Thymus (tissue), 11 donors: ENCODE results near the gene NPW. TPM values are rescaled to one million over a fixed set of nuclear protein-coding genes. Genes with fewer than 3 reads are reported as not detected.
"Not testable (repeated sequence)": the region's sequence is repeated elsewhere in the genome, so short reads cannot be mapped to it uniquely, and the experiment has no call there.

ENCODE experiments used
- DNase-seq, 9 donors: peaks; one replicate each; pipeline ENCODE4 v3.0.0-alpha.2; 2013; ENCODE audit warnings: low spot score in 9 of 9, low read depth in 6 of 9, missing footprints in 1 of 9
- H3K27ac ChIP-seq, 2 donors: one replicate each; pipeline ENCODE4 v1.5.1; 2013; ENCODE audit warnings: control low read depth in 1 of 2, low read depth in 1 of 2, low read length in 1 of 2, mild to moderate bottlenecking in 1 of 2, moderate library complexity in 1 of 2
- H3K27me3 ChIP-seq, 2 donors: one replicate each; pipeline ENCODE4 v1.5.1; 2013; ENCODE audit warnings: low read length in 1 of 2; ENCODE audit not compliant: control insufficient read depth in 2 of 2, insufficient read depth in 1 of 2
- H3K36me3 ChIP-seq, 2 donors: one replicate each; pipeline ENCODE4 v1.5.1; 2013; ENCODE audit warnings: low read length in 1 of 2, mild to moderate bottlenecking in 1 of 2, moderate library complexity in 1 of 2; ENCODE audit not compliant: control insufficient read depth in 2 of 2, insufficient read depth in 2 of 2
- H3K4me1 ChIP-seq, 2 donors: one replicate each; pipeline ENCODE4 v1.5.1; 2013; ENCODE audit warnings: low read length in 2 of 2; ENCODE audit not compliant: control insufficient read depth in 2 of 2, insufficient read depth in 2 of 2
- H3K4me3 ChIP-seq, 2 donors: one replicate each; pipeline ENCODE4 v1.5.1; 2013; ENCODE audit warnings: low read length in 2 of 2, control low read depth in 1 of 2, mild to moderate bottlenecking in 1 of 2
- H3K9me3 ChIP-seq, 2 donors: one replicate each; pipeline ENCODE4 v1.5.1; 2013; ENCODE audit warnings: low read length in 1 of 2, mild to moderate bottlenecking in 1 of 2; ENCODE audit not compliant: control insufficient read depth in 2 of 2, insufficient read depth in 1 of 2
- WGBS: extraction: QIAGEN DNeasy Blood & Tissue Kit; methylation state at CpG from one replicate; pipeline ENCODE4 v1.1.7; 2013; 5-methylcytosine and 5-hydroxymethylcytosine counted together
- polyA plus RNA-seq: library from polyadenylated mRNA; stranded (reverse); fragments of 200-250 nt; gene quantifications from one replicate; pipeline ENCODE4 v1.2.3, GENCODE V29; 2013
- total RNA-seq: library from RNA; stranded (reverse); fragments of 120-200 nt; gene quantifications from one replicate; pipeline ENCODE4 v1.2.4, GENCODE V29; 2013
- donor health status: healthy.

NPW gene
- total and polyA plus RNA-seq, 2 donors, result 0.66 to 1.2 TPM

DNA sequence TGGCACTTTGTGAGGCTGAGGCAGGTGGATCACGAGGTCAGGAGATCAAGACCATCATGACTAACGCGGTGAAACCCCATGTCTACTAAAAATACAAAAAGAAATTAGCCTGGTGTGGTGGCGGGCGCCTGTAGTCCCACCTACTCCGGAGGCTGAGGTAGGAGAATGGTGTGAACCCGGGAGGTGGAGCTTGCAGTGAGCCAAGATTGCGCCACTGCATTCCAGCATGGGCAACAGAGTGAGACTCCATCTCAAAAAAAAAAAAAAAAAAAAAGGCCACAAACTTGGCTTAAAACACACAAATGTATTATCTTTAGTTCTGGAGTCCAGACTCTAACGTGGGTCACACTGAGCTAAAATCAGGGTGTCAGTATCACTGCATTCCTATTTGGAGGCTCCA lies 7.9 kb upstream of the NPW start:
- peaks cover 25 to 28% of the 10 kb centered on the region in 2 donors for H3K4me1 ChIP-seq
- not testable (repeated sequence) for H3K4me3 ChIP-seq
- 90% methylated on average over 9 of the region's 9 CpGs for WGBS

GRCh38 chr16:2013527-2013926 lies 6.1 kb upstream of the NPW start:
- H3K9me3 ChIP-seq, result peaks cover 0 to 8% of the 10 kb centered on the region in 2 donors
- H3K4me3 ChIP-seq, result no peak overlapping the region
- 95% methylated on average over 15 of the region's 15 CpGs for WGBS
- DNase-seq, result no peak
- peaks cover 7 to 13% of the 10 kb centered on the region in 2 donors for H3K4me1 ChIP-seq
- no peak overlapping the region for H3K27ac ChIP-seq
- no peaks in the 10 kb centered on the region for H3K36me3 ChIP-seq
- H3K27me3 ChIP-seq, result peaks cover 7 to 18% of the 10 kb centered on the region in 2 donors

More for the DNA sequence above, 7.9 kb upstream of the NPW start:
- not testable (repeated sequence) for H3K36me3 ChIP-seq, DNase-seq, H3K9me3 ChIP-seq, H3K27me3 ChIP-seq, H3K27ac ChIP-seq

DNA sequence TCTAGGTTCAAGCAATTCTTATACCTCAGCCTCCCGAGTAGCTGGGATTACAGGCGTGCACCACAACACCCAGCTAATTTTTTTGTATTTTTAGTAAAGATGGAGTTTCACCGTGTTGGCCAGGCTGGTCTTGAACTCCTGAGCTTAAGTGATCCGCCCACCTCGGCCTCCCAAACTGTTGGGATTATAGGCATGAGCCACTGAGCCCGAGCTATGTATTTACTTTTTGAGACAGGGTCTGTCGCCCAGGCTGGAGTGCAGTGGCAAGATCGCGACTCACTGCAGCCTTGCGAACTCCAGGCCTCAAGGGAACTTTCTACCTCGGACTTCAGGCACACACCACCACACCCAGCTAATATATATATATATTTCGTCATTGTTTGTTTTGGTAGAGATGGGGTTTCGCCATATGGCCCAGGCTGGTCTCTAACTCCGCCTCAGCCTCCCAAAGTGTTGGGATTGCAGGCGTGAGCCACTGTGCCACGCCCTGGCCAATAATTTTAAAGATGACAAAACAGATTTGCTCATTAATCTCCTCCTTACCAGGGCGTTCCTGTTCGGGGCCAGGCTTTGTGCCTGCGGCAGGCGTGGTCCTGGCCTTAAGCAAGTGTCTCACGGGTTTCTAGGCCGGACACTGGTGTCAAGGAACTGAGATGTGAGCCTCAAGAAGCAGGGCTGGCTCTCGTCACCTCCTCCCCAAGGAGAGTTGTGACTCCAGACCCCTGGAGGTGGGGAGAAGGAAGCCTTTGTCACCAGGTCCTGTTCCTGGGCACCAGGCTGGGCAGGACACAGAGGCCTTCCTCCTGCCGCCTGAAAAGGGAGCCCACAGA lies 4.3 kb upstream of the NPW start:
- peaks cover 0 to 8% of the 10 kb centered on the region in 2 donors for H3K9me3 ChIP-seq
- no peaks in the 10 kb centered on the region for H3K36me3 ChIP-seq
- no peak overlapping the region for H3K27ac ChIP-seq
- no peak for DNase-seq
- H3K4me3 ChIP-seq, result no peak overlapping the region
- WGBS, result 96% methylated on average over 24 of the region's 24 CpGs
- H3K4me1 ChIP-seq, result peaks cover 2 to 14% of the 10 kb centered on the region in 2 donors
- peaks cover 23 to 37% of the 10 kb centered on the region in 2 donors for H3K27me3 ChIP-seq

- Histone ChIP-seq H3K9me3 (peaks cover 0 to 8% of the 10 kb centered on the region in 2 donors), H3K36me3 (no peaks in the 10 kb centered on the region), H3K27me3 (peaks cover 28 to 42% of the 10 kb centered on the region in 2 donors), H3K4me1 (peaks cover 0 to 12% of the 10 kb centered on the region in 2 donors), H3K27ac (no peak overlapping the region), H3K4me3 (no peak overlapping the region)
- no peak for DNase-seq
- 96% methylated on average over 7 of the region's 7 CpGs for WGBS
These were observed 3.7 kb upstream of the NPW start for GRCh38 chr16:2015947-2016208.

DNA sequence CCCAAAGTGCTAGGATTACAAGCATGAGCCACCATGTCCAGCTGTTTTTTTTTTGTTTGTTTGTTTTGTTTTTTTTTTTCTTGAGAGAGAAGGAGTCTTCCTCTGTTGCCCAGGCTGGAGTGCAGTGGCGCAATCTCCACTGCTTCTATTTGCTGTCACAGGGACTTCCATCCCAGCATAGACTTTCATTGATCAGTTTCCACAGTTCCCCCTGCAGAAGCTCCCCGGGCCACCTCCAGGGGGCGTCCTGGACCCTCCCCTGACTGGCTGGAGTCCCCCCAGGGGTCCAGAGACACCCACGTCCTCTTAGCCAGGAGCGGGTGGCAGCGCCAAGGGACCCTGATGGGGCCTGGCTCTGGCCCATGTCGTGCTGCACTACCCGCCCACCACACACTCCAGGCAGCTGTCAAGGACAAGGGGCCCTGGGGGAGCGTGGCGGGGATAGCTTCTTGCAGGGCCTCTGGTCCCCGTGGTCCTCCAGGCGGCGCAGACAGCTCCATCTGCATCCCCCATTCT lies 3.1 kb upstream of the NPW start:
- no peak for DNase-seq
- Histone ChIP-seq H3K36me3 (no peaks in the 10 kb centered on the region), H3K9me3 (peaks cover 0 to 8% of the 10 kb centered on the region in 2 donors), H3K4me3 (no peak overlapping the region), H3K4me1 (peaks cover 0 to 12% of the 10 kb centered on the region in 2 donors), H3K27me3 (peaks cover 30 to 47% of the 10 kb centered on the region in 2 donors), H3K27ac (no peak overlapping the region)
- WGBS, result 59% methylated on average over 13 of the region's 13 CpGs

- no peaks in the 10 kb centered on the region for H3K36me3 ChIP-seq
- peaks cover 12 to 29% of the 10 kb centered on the region in 2 donors for H3K4me1 ChIP-seq
- no peak overlapping the region for H3K4me3 ChIP-seq
- H3K27me3 ChIP-seq, result peaks cover 42 to 77% of the 10 kb centered on the region in 2 donors
- DNase-seq, result no peak
- H3K9me3 ChIP-seq, result peaks cover 0 to 8% of the 10 kb centered on the region in 2 donors
- WGBS, result 4% methylated on average over 96 of the region's 96 CpGs
- H3K27ac ChIP-seq, result no peak overlapping the region
These were observed 591 bp downstream of the NPW start for GRCh38 chr16:2019921-2020831.

DNA sequence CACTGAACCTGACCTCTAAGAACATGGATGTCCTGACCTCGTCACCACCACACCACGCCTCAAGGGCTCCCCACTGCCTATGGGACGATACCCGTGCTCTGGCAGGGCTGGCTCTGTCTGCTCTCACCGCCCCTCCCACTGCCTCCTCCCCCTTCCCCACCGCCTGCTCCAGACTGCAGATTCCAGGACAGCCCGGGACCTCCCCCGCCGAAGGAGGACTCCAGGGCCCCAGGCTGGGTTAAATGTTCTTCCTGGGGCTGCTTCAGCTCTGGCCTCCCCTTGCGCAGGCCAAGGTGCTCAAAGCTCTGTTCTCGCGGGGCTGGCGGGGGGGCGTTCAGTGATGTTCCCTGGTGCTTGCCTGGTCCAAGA lies 3.1 kb downstream of the NPW start:
- Histone ChIP-seq H3K27ac (no peak overlapping the region), H3K36me3 (no peaks in the 10 kb centered on the region), H3K4me3 (peak overlapping the region in 1 of 2 donors; percentile 14), H3K27me3 (peaks cover 64 to 88% of the 10 kb centered on the region in 2 donors), H3K4me1 (peaks cover 12 to 38% of the 10 kb centered on the region in 2 donors), H3K9me3 (peaks cover 0 to 7% of the 10 kb centered on the region in 2 donors)
- no peak for DNase-seq
- 5% methylated on average over 14 of the region's 14 CpGs for WGBS

DNA sequence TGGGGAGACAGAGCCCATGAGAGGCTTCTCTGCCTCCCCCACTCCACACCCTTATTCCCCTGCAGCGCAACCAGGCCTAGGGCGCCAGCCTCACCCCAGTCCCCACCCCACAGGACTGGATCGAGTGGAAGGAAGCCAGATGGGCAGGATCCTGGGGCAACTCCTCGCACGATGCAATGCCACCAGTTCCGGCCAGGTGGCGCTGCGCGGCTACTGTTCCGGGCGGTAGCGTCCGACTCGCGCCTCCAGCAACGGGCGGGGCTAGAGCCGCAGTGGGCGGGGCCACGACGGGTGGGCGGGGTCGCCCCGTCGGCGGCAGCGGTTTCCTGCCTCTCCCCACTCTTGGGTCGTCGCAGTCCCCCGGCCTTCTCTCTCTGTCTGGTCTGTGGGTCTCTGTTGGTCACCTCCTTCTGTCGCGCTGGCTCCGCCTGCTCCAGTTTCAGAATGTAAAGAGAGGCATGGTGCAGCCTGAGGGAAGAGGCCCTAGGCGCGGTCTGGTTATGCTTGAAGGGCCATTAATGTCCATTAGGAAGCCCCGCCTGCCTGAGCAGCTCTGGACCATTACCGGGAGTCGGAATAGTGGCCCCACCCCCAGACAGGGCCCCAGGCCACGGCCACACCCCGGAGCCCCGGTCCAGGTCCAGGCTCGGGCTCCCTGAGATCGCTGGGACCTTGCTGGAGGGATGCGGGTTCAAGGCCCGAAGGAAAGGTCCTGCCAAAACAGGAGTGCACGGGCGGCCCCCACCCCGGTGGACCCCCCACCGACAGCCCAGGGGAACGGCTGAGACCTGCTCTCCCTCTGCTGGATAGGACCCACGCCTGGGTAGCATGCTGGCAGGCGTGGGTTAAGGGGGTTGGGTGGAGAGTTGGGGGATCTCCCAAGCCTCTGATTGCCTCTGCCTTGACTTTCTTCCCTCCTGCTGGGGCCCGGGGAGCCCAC lies 3.8 kb downstream of the NPW start:
- peak overlapping the region; percentile 14 to 22 for H3K4me3 ChIP-seq
- DNase-seq, result peak; percentile 80 to 97 (median 90)
- peaks cover 1 to 11% of the 10 kb centered on the region in 2 donors for H3K9me3 ChIP-seq
- H3K27ac ChIP-seq, result peak overlapping the region; percentile 32 to 37
- no peaks in the 10 kb centered on the region for H3K36me3 ChIP-seq
- peaks cover 65 to 88% of the 10 kb centered on the region in 2 donors for H3K27me3 ChIP-seq
- peaks cover 12 to 42% of the 10 kb centered on the region in 2 donors for H3K4me1 ChIP-seq
- WGBS, result 20% methylated on average over 53 of the region's 53 CpGs
